ENCODE measurements around the gene MFSD2A. TPM values are rescaled to one million over a fixed set of nuclear protein-coding genes. Genes with fewer than 3 reads are reported as not detected.

MFSD2A gene
- total RNA-seq, 1 experiment from 2014 or later = 3.9 TPM

DNA sequence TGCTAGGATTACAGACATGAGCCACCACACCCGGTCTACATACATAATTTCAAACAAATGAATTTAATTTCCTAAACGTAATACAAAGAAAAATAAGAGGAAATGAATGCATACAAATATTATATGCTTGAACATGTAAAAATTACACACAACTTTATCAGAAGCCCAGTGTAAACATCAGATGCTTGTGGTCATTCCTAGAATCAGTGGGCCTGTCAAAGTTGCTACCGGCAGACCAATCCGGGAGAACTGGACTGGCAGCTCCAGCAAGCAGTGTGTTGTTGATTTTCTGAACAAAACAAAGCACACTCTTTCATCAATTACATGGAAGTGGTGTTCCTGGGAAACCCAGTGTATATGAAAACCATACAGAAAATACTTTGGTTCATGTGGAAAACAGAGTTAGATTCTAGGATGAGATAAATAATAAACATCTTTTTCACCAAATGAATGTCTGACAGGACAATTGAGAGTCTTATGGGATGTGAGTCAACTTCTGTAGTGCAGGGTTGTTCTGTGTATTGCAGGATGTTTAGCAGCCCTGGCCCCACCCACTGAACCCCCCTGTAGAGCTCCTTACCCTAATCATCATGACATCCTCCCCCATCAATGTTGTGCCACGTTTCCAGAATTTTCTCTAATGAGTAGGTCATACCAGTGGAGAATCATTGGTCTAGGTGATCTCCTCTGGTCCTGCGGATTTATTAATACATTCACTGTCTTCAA lies 33.8 kb downstream of the MFSD2A start:
- intact Hi-C loops (cut with micrococcal nuclease; ENCODE audit: unreplicated experiment) = loop anchor here (5.0 kb wide), 1 partner anchor 44 kb away; no protein-coding TSS in a partner anchor
- Mint-ChIP-seq H3K4me3 (ENCODE audit: low read depth, unreplicated experiment) (no peak overlapping the region), H3K9me3 (ENCODE audit: low read depth, unreplicated experiment) (no peaks in the 10 kb centered on the region), H3K27ac (ENCODE audit: unreplicated experiment) (no peak overlapping the region), H3K4me1 (ENCODE audit: low read depth, unreplicated experiment) (peaks cover 15% of the 10 kb centered on the region), H3K27me3 (ENCODE audit: unreplicated experiment) (no peaks in the 10 kb centered on the region), H3K36me3 (ENCODE audit: insufficient read depth, unreplicated experiment) (peaks cover 5% of the 10 kb centered on the region)
- BruUV-seq (replicated peaks) = no TSS peak
- peak; percentile 73 for DNase-seq
- TF ChIP-seq, protein P1, sequence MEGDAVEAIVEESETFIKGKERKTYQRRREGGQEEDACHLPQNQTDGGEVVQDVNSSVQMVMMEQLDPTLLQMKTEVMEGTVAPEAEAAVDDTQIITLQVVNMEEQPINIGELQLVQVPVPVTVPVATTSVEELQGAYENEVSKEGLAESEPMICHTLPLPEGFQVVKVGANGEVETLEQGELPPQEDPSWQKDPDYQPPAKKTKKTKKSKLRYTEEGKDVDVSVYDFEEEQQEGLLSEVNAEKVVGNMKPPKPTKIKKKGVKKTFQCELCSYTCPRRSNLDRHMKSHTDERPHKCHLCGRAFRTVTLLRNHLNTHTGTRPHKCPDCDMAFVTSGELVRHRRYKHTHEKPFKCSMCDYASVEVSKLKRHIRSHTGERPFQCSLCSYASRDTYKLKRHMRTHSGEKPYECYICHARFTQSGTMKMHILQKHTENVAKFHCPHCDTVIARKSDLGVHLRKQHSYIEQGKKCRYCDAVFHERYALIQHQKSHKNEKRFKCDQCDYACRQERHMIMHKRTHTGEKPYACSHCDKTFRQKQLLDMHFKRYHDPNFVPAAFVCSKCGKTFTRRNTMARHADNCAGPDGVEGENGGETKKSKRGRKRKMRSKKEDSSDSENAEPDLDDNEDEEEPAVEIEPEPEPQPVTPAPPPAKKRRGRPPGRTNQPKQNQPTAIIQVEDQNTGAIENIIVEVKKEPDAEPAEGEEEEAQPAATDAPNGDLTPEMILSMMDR (IDR thresholded peaks at IDR 0.05; ENCODE audit: unreplicated experiment) = no peak
- CTCF ChIA-PET = no interaction called here

DNA sequence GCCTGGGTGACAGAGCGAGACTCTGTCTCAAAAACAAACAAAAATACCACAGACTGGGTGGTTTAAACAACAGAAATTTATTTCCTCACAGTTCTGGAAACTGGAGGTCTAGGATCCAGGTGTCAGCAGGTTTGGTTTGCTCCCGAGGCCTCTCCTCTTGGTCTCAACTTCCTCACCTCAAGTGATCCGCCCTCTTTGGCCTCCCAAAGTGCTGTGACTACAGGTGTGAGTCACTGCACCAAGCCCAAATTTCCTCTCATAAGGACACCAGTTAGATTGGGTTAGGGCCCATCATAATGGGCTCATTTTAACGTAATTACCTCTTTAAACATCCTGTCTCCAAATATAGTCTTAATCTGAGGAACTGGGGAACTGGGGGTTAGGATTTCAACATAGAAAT lies 35.5 kb downstream of the MFSD2A start:
- CTCF ChIA-PET = no interaction called here
- Mint-ChIP-seq H3K27ac (ENCODE audit: unreplicated experiment) (no peak overlapping the region), H3K4me3 (ENCODE audit: low read depth, unreplicated experiment) (no peak overlapping the region), H3K9me3 (ENCODE audit: low read depth, unreplicated experiment) (no peaks in the 10 kb centered on the region), H3K36me3 (ENCODE audit: insufficient read depth, unreplicated experiment) (peaks cover 5% of the 10 kb centered on the region), H3K4me1 (ENCODE audit: low read depth, unreplicated experiment) (peaks cover 15% of the 10 kb centered on the region), H3K27me3 (ENCODE audit: unreplicated experiment) (no peaks in the 10 kb centered on the region)
- BruUV-seq (replicated peaks) = no TSS peak
- intact Hi-C loops (cut with micrococcal nuclease; ENCODE audit: unreplicated experiment) = no loop called here
- no peak for DNase-seq
- TF ChIP-seq, protein P1 (IDR thresholded peaks at IDR 0.05; ENCODE audit: unreplicated experiment) = no peak

GRCh38 chr1:39992234-39992633 lies 37.3 kb downstream of the MFSD2A start:
- intact Hi-C loops (cut with micrococcal nuclease; ENCODE audit: unreplicated experiment) = no loop called here
- H3K27ac Mint-ChIP-seq (ENCODE audit: unreplicated experiment) = no peak overlapping the region

GRCh38 chr1:39992888-39993287 lies 37.9 kb downstream of the MFSD2A start:
- Mint-ChIP-seq H3K36me3 (ENCODE audit: insufficient read depth, unreplicated experiment) (peaks cover 5% of the 10 kb centered on the region), H3K4me1 (ENCODE audit: low read depth, unreplicated experiment) (peaks cover 12% of the 10 kb centered on the region), H3K4me3 (ENCODE audit: low read depth, unreplicated experiment) (no peak overlapping the region), H3K9me3 (ENCODE audit: low read depth, unreplicated experiment) (no peaks in the 10 kb centered on the region), H3K27ac (ENCODE audit: unreplicated experiment) (no peak overlapping the region), H3K27me3 (ENCODE audit: unreplicated experiment) (no peaks in the 10 kb centered on the region)
- intact Hi-C loops (cut with micrococcal nuclease; ENCODE audit: unreplicated experiment) = no loop called here
- BruUV-seq (replicated peaks) = no TSS peak
- CTCF ChIA-PET = no interaction called here
- no peak for DNase-seq
- TF ChIP-seq, protein P1 (IDR thresholded peaks at IDR 0.05; ENCODE audit: unreplicated experiment) = no peak

More at GRCh38 chr1:39992234-39992633, 37.3 kb downstream of the MFSD2A start:
- H3K4me3 Mint-ChIP-seq (ENCODE audit: low read depth, unreplicated experiment) = no peak overlapping the region
- no peak for DNase-seq
- peaks cover 5% of the 10 kb centered on the region for H3K36me3 Mint-ChIP-seq (ENCODE audit: insufficient read depth, unreplicated experiment)
- TF ChIP-seq, protein P1 (IDR thresholded peaks at IDR 0.05; ENCODE audit: unreplicated experiment) = no peak
- BruUV-seq (replicated peaks) = no TSS peak
- peaks cover 15% of the 10 kb centered on the region for H3K4me1 Mint-ChIP-seq (ENCODE audit: low read depth, unreplicated experiment)
- H3K27me3 Mint-ChIP-seq (ENCODE audit: unreplicated experiment) = no peaks in the 10 kb centered on the region
- CTCF ChIA-PET = interaction anchor here (0.7 kb wide), 2 partner anchors 100 to 367 kb away, joined by 3 to 6 read pairs; no protein-coding TSS in a partner anchor
- no peaks in the 10 kb centered on the region for H3K9me3 Mint-ChIP-seq (ENCODE audit: low read depth, unreplicated experiment)

Measured in Calu3 (cell line).